GM19438 (cell line): ENCODE results near the gene NFATC2.

Experiments used
- ATAC-seq: cut with Tn5 transposase; IDR thresholded peaks from one replicate; pipeline ENCODE4 v1.9.1; 2021; ENCODE audit warnings: low read depth; ENCODE audit not compliant: unreplicated experiment

Gene NFATC2

GRCh38 chr20:51422514-51423289, 119.8 kb downstream of the NFATC2 start:
- no peak for ATAC-seq

GRCh38 chr20:51420805-51421204, 121.7 kb downstream of the NFATC2 start:
- ATAC-seq: no peak

GRCh38 chr20:51420111-51420510, 122.4 kb downstream of the NFATC2 start:
- ATAC-seq: no peak

GRCh38 chr20:51419646-51420045, 122.9 kb downstream of the NFATC2 start:
- no peak for ATAC-seq

GRCh38 chr20:51419231-51419630, 123.3 kb downstream of the NFATC2 start:
- no peak for ATAC-seq

GRCh38 chr20:51418137-51418529, 124.4 kb downstream of the NFATC2 start:
- ATAC-seq: no peak

- ATAC-seq: no peak
Measured at GRCh38 chr20:51417250-51418136, 125.0 kb downstream of the NFATC2 start.

GRCh38 chr20:51416532-51417249, 125.8 kb downstream of the NFATC2 start:
- ATAC-seq: no peak

- ATAC-seq: no peak
Measured at GRCh38 chr20:51413857-51414256, 128.7 kb downstream of the NFATC2 start.

- no peak for ATAC-seq
Measured at GRCh38 chr20:51412951-51413481, 129.5 kb downstream of the NFATC2 start.

GRCh38 chr20:51412333-51412871, 130.1 kb downstream of the NFATC2 start:
- ATAC-seq: no peak

- ATAC-seq: no peak
Measured at GRCh38 chr20:51411870-51412269, 130.6 kb downstream of the NFATC2 start.

GRCh38 chr20:51410586-51411325, 131.8 kb downstream of the NFATC2 start:
- no peak for ATAC-seq

GRCh38 chr20:51409192-51409880, 133.2 kb downstream of the NFATC2 start:
- ATAC-seq: no peak

GRCh38 chr20:51404297-51405060, 138.0 kb downstream of the NFATC2 start:
- peak; percentile 67 for ATAC-seq

GRCh38 chr20:51403466-51404220, 138.9 kb downstream of the NFATC2 start:
- ATAC-seq: no peak

GRCh38 chr20:51402201-51402600, 140.3 kb downstream of the NFATC2 start:
- no peak for ATAC-seq

- no peak for ATAC-seq
Measured at GRCh38 chr20:51401496-51401895, 141.0 kb downstream of the NFATC2 start.
